ENCODE results near the gene FBXO7. TPM values are rescaled to one million over a fixed set of nuclear protein-coding genes. Genes with fewer than 3 reads are reported as not detected.

Gene FBXO7
- total RNA-seq, 1 experiment from 2014 or later, result 47.8 TPM

DNA sequence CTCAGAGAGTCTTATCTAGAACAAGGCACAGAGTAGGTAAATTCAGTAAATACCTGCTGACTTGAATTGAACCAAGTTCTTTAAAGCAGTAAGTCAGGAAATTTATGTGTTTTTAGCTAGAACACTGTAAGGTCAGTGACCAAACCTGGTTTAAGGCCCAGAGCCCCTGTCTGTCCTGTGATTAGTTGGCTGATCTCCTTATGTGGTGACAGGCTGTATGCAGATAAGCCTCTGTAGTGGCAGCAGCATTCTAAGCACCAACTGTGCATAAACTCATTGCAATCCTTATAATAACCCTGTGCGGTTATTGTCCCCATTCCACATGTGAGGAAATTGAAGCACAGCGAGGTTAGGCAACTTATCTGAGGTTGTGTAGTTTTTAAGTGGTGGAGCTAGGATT, 40.5 kb downstream of the FBXO7 start:
- Histone ChIP-seq H3K9me3 (ENCODE audit: control insufficient read depth, low read depth, low read length) (no peaks in the 10 kb centered on the region), H3K27me3 (ENCODE audit: insufficient read depth, low read length) (no peaks in the 10 kb centered on the region), H3K56ac (ENCODE audit: insufficient read length, low read depth, low read length) (no peak overlapping the region), H4K8ac (replicated peaks; ENCODE audit: insufficient read length, low read depth, low read length) (no peak overlapping the region), H4K91ac (ENCODE audit: insufficient read length, low read depth, low read length) (no peak overlapping the region), H3K27ac (ENCODE audit: insufficient read length, low read depth, low read length) (no peak overlapping the region), H3K18ac (ENCODE audit: insufficient read length, low read depth, low read length) (no peak overlapping the region), H4K20me1 (ENCODE audit: control insufficient read depth, insufficient read depth, insufficient read length) (no peaks in the 10 kb centered on the region), H2BK12ac (ENCODE audit: insufficient read length, low read depth, low read length) (no peak overlapping the region), H3K23ac (ENCODE audit: insufficient read length, low read depth, low read length) (no peak overlapping the region), H3K4ac (ENCODE audit: low read depth, low read length) (no peak overlapping the region), H2BK120ac (ENCODE audit: low read depth, low read length, poor library complexity, severe bottlenecking) (no peak overlapping the region), H4K5ac (ENCODE audit: insufficient read length, low read depth, low read length) (no peak overlapping the region), H2BK5ac (ENCODE audit: insufficient read length, low read length) (no peak overlapping the region), H3K23me2 (ENCODE audit: insufficient read length, low read depth, low read length, poor library complexity, severe bottlenecking) (no peaks in the 10 kb centered on the region), H3K79me1 (ENCODE audit: insufficient read depth, low read depth, low read length, poor library complexity, severe bottlenecking) (no peaks in the 10 kb centered on the region), H3T11ph (ENCODE audit: low read length) (no peak overlapping the region), H2AFZ (ENCODE audit: low read length) (no peak overlapping the region), H3K9ac (ENCODE audit: extremely low read depth, insufficient read length, low read length) (no peak overlapping the region), H2BK15ac (ENCODE audit: low read depth, low read length) (no peak overlapping the region), H3K14ac (ENCODE audit: insufficient read depth, low read length) (no peak overlapping the region), H3K4me1 (ENCODE audit: insufficient read depth, low read length) (no peaks in the 10 kb centered on the region), H2AK5ac (ENCODE audit: insufficient read length, low read length) (no peak overlapping the region), H3K79me2 (ENCODE audit: insufficient read depth, low read length) (no peaks in the 10 kb centered on the region), H3K4me2 (ENCODE audit: insufficient read depth, insufficient read length, low read length) (no peak overlapping the region), H2BK20ac (ENCODE audit: low read depth, low read length, poor library complexity, severe bottlenecking) (no peak overlapping the region)
- Mint-ChIP-seq H3K9me3 (peaks cover 3 to 11% of the 10 kb centered on the region in 2 experiments; a peak in 2 of 5 replicates), H3K27ac (no peak overlapping the region), H3K4me1 (no peaks in the 10 kb centered on the region), H3K36me3 (ENCODE audit: insufficient read depth in 1 of 3, low read depth in 3 of 3) (peaks cover 21 to 66% (median 57%) of the 10 kb centered on the region in 3 experiments), H3K4me3 (no peak overlapping the region), H3K27me3 (ENCODE audit: low read depth) (no peaks in the 10 kb centered on the region)
- DNase-seq, result no peak
- WGBS (ENCODE audit: extremely low coverage, insufficient read length, low lambda C conversion rate), result no CpG with 5 or more reads among the region's 2 CpGs
- TF ChIP-seq, protein P1, sequence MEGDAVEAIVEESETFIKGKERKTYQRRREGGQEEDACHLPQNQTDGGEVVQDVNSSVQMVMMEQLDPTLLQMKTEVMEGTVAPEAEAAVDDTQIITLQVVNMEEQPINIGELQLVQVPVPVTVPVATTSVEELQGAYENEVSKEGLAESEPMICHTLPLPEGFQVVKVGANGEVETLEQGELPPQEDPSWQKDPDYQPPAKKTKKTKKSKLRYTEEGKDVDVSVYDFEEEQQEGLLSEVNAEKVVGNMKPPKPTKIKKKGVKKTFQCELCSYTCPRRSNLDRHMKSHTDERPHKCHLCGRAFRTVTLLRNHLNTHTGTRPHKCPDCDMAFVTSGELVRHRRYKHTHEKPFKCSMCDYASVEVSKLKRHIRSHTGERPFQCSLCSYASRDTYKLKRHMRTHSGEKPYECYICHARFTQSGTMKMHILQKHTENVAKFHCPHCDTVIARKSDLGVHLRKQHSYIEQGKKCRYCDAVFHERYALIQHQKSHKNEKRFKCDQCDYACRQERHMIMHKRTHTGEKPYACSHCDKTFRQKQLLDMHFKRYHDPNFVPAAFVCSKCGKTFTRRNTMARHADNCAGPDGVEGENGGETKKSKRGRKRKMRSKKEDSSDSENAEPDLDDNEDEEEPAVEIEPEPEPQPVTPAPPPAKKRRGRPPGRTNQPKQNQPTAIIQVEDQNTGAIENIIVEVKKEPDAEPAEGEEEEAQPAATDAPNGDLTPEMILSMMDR (conservative IDR thresholded peaks at IDR 0.05), result no peak

Measured in H9 (cell line).